GM18867 (cell line): ENCODE results near the gene CXXC1.
A peak's percentile ranks its signal among the peaks of the same experiment; 100 is the strongest.
"Not testable (repeated sequence)": the region's sequence is repeated elsewhere in the genome, so short reads cannot be mapped to it uniquely, and the experiment has no call there.

Experiments
- ATAC-seq: cut with Tn5 transposase; IDR thresholded peaks from one replicate; pipeline ENCODE4 v1.9.1; 2021; ENCODE audit warnings: mild to moderate bottlenecking, moderate library complexity; ENCODE audit not compliant: unreplicated experiment

The CXXC1 gene

GRCh38 chr18:50276452-50276851, 11.0 kb downstream of the CXXC1 start:
- ATAC-seq: no peak

GRCh38 chr18:50275503-50276036, 11.9 kb downstream of the CXXC1 start:
- ATAC-seq: no peak

- no peak for ATAC-seq
These were observed 12.6 kb downstream of the CXXC1 start for GRCh38 chr18:50274941-50275340.

DNA sequence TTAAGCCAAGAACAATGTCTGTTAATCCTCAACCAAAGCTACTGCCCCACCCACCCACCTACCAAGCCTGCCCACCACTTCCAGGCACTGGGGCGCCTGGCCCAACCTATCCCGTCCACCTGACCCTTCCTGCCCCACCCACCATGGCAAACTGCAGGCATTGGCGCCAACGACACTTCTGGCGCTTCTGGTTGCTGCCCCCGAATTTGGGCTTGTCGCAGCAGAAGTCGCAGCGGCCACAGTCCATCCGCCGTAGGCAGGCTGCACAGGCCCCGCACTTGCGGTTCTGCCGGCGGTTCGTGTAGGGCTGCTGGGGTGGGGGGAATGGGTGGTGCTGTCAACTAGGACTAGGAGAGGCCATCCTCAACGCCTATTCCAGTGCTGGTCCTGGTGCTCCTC, 13.4 kb downstream of the CXXC1 start:
- ATAC-seq: no peak

- ATAC-seq: no peak
These were observed 14.1 kb downstream of the CXXC1 start for GRCh38 chr18:50273203-50274043.

DNA sequence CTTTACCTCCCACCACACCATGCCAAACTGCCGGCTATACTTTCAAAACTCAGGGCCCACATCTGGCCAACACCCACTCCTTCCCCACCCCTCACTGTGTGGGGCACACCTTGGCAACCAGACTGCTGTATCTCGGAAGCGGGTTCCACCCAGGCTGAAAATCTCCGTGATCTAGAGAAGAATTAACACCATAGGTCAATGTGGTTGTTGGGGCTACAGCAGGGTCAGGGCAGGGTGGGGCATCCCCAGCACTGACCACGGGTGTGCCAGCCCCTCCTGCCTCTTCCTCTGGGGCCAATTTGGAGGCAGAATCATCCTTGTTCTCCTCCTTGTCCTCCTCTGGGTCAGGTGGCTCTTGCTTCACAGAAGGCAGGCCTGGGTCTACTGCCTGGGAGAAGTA, 14.9 kb downstream of the CXXC1 start:
- no peak for ATAC-seq

DNA sequence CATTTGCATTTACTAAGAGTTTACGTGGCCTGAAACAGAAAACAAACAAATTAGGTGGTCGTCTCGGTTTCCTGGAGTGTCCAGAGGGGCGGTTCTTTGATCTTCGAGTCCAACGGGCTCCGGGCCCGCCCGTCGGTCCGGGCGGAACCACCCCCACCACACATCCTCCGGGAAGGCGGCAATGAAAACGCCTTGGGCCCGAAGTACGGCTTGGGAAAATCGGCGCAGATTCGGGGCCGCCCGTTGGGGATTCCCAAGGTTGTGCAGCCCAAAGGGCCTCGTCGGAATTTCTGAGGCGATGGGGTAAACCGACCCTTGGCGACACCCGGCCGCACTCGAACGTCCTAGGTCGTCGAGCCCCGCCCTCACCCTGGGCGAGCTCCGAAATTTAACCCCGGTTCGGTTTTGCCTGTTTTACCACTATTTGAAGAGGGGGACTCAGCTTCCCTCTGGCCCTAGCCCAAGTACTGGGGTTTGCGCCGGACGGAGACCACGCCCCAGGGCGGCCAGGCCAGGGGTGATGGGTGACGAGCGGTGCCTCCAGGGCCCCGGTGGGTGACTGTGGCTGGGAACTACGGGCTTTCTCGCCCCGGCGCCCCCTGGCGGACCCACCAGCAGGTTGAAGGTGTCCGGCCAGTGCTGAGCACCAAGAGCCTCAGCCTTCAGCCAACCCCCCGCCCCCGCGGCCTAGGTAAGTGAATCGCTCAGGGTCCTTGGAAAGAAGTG, 19.3 kb downstream of the CXXC1 start:
- peak; percentile 75 for ATAC-seq

GRCh38 chr18:50266248-50266704, 21.2 kb downstream of the CXXC1 start, which contains the start of gene CFAP53:
TSS of gene CFAP53 (minus strand) at chr18:50266495. CDS start at chr18:50266404, 91 bp downstream.
- ATAC-seq: peak; percentile 79

DNA sequence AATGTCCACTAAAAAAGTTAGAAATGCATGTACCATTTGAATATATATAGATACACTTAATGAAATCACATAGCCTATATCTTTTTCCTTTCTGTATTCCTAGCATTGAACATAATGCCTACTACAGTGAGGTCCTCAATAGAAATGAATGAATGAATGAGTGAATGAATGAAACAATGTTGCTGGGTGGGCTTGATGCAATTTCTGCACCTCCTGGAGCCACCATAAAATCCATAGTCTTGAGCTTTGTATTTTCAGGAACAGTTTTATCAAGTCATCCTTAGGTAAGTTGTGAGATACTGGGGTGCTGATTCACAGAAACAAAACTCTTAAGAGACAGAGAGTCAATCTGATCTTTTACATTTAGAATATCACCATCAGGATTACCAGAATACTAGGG, 24.5 kb downstream of the CXXC1 start:
- no peak for ATAC-seq

- ATAC-seq: no peak
These were observed 36.6 kb downstream of the CXXC1 start for GRCh38 chr18:50250935-50251334.

GRCh38 chr18:50249576-50249975, 37.9 kb downstream of the CXXC1 start:
- no peak for ATAC-seq

DNA sequence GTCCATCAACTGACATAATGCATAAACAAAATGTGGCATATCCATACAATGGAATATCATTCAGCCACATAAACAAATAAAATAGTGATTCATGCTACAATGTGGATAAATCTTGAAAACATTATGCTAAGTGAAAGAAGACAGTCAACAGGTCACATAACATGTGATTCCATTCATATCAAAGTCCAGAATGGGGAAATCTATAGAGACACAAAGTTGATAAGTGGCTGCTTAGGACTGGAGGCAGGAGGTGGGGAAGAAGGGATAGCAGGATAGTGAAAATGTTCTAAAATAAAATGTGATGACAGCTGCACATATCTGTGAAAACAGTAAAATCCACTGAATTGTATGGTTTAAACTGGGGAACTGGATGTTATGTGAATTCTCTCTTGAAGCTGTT, 39.9 kb downstream of the CXXC1 start:
- no peak for ATAC-seq

- not testable (repeated sequence) for ATAC-seq
These were observed 45.7 kb downstream of the CXXC1 start for GRCh38 chr18:50241768-50242167.

DNA sequence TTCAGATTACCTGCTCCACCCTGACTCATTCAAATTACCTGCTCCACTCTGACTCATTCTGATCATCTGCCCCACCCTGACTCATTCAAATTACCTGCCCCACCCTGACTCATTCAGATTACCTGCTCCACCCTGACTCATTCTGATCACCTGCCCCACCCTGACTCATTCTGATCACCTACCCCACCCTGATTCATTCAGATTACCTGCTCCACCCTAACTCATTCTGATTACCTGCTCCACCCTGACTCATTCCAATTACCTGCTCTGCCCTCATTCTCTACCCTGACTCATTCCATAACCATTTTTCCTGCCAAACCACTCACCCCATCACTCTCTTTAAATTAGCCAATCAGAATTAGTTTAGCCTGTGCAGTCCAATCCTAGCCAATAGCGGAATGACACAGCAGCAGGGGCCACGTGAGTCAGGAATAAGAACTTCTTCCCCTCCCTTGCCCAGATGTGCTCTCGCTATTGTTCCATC, 47.4 kb downstream of the CXXC1 start:
- no peak for ATAC-seq

GRCh38 chr18:50232419-50232818, 55.1 kb downstream of the CXXC1 start:
- no peak for ATAC-seq
